Measurements from ENCODE around the gene HDAC9.

Gene HDAC9

GRCh38 chr7:18565337-18565736, 69.8 kb downstream of the HDAC9 start:
- H3K4me1 ChIP-seq (ENCODE audit: control insufficient read depth, insufficient read depth, low read length) = peaks cover 8% of the 10 kb centered on the region
- H3K4me3 ChIP-seq (ENCODE audit: low read depth, low read length) = no peak overlapping the region
- no peaks in the 10 kb centered on the region for H3K36me3 ChIP-seq (ENCODE audit: control insufficient read depth, insufficient read depth, low read length)
- H3K9ac ChIP-seq (ENCODE audit: low read depth, low read length) = no peak overlapping the region
- no peaks in the 10 kb centered on the region for H3K27me3 ChIP-seq (ENCODE audit: control insufficient read depth, insufficient read depth, low read length)
- H3K9me3 ChIP-seq (ENCODE audit: control insufficient read depth, insufficient read depth, low read length) = no peaks in the 10 kb centered on the region

- no peak overlapping the region for H3K9ac ChIP-seq (ENCODE audit: low read depth, low read length)
- H3K27me3 ChIP-seq (ENCODE audit: control insufficient read depth, insufficient read depth, low read length) = no peaks in the 10 kb centered on the region
- no peaks in the 10 kb centered on the region for H3K9me3 ChIP-seq (ENCODE audit: control insufficient read depth, insufficient read depth, low read length)
- H3K4me1 ChIP-seq (ENCODE audit: control insufficient read depth, insufficient read depth, low read length) = peaks cover 8% of the 10 kb centered on the region
- no peaks in the 10 kb centered on the region for H3K36me3 ChIP-seq (ENCODE audit: control insufficient read depth, insufficient read depth, low read length)
- no peak overlapping the region for H3K4me3 ChIP-seq (ENCODE audit: low read depth, low read length)
Measured at GRCh38 chr7:18566205-18566604, 70.7 kb downstream of the HDAC9 start.

- Histone ChIP-seq H3K27me3 (ENCODE audit: control insufficient read depth, insufficient read depth, low read length) (no peaks in the 10 kb centered on the region), H3K9me3 (ENCODE audit: control insufficient read depth, insufficient read depth, low read length) (no peaks in the 10 kb centered on the region), H3K4me3 (ENCODE audit: low read depth, low read length) (no peak overlapping the region), H3K4me1 (ENCODE audit: control insufficient read depth, insufficient read depth, low read length) (peaks cover 8% of the 10 kb centered on the region), H3K9ac (ENCODE audit: low read depth, low read length) (no peak overlapping the region), H3K36me3 (ENCODE audit: control insufficient read depth, insufficient read depth, low read length) (no peaks in the 10 kb centered on the region)
Measured at GRCh38 chr7:18566829-18567228, 71.3 kb downstream of the HDAC9 start.

GRCh38 chr7:18570441-18570840, 74.9 kb downstream of the HDAC9 start:
- H3K9me3 ChIP-seq (ENCODE audit: control insufficient read depth, insufficient read depth, low read length) = no peaks in the 10 kb centered on the region
- no peak overlapping the region for H3K4me3 ChIP-seq (ENCODE audit: low read depth, low read length)
- H3K36me3 ChIP-seq (ENCODE audit: control insufficient read depth, insufficient read depth, low read length) = no peaks in the 10 kb centered on the region
- H3K9ac ChIP-seq (ENCODE audit: low read depth, low read length) = no peak overlapping the region
- no peaks in the 10 kb centered on the region for H3K27me3 ChIP-seq (ENCODE audit: control insufficient read depth, insufficient read depth, low read length)
- H3K4me1 ChIP-seq (ENCODE audit: control insufficient read depth, insufficient read depth, low read length) = peaks cover 8% of the 10 kb centered on the region

- Histone ChIP-seq H3K9ac (ENCODE audit: low read depth, low read length) (no peak overlapping the region), H3K27me3 (ENCODE audit: control insufficient read depth, insufficient read depth, low read length) (no peaks in the 10 kb centered on the region), H3K9me3 (ENCODE audit: control insufficient read depth, insufficient read depth, low read length) (no peaks in the 10 kb centered on the region), H3K4me1 (ENCODE audit: control insufficient read depth, insufficient read depth, low read length) (peaks cover 8% of the 10 kb centered on the region), H3K4me3 (ENCODE audit: low read depth, low read length) (no peak overlapping the region), H3K36me3 (ENCODE audit: control insufficient read depth, insufficient read depth, low read length) (no peaks in the 10 kb centered on the region)
Measured at GRCh38 chr7:18570890-18571478, 75.4 kb downstream of the HDAC9 start.

- Histone ChIP-seq H3K9me3 (ENCODE audit: control insufficient read depth, insufficient read depth, low read length) (no peaks in the 10 kb centered on the region), H3K27me3 (ENCODE audit: control insufficient read depth, insufficient read depth, low read length) (no peaks in the 10 kb centered on the region), H3K9ac (ENCODE audit: low read depth, low read length) (no peak overlapping the region), H3K4me1 (ENCODE audit: control insufficient read depth, insufficient read depth, low read length) (no peaks in the 10 kb centered on the region), H3K36me3 (ENCODE audit: control insufficient read depth, insufficient read depth, low read length) (no peaks in the 10 kb centered on the region), H3K4me3 (ENCODE audit: low read depth, low read length) (no peak overlapping the region)
Measured at GRCh38 chr7:18572154-18572553, 76.6 kb downstream of the HDAC9 start.

GRCh38 chr7:18572885-18573284, 77.3 kb downstream of the HDAC9 start:
- Histone ChIP-seq H3K9ac (ENCODE audit: low read depth, low read length) (no peak overlapping the region), H3K4me1 (ENCODE audit: control insufficient read depth, insufficient read depth, low read length) (no peaks in the 10 kb centered on the region), H3K36me3 (ENCODE audit: control insufficient read depth, insufficient read depth, low read length) (no peaks in the 10 kb centered on the region), H3K4me3 (ENCODE audit: low read depth, low read length) (no peak overlapping the region), H3K9me3 (ENCODE audit: control insufficient read depth, insufficient read depth, low read length) (no peaks in the 10 kb centered on the region), H3K27me3 (ENCODE audit: control insufficient read depth, insufficient read depth, low read length) (no peaks in the 10 kb centered on the region)

- Histone ChIP-seq H3K36me3 (ENCODE audit: control insufficient read depth, insufficient read depth, low read length) (no peaks in the 10 kb centered on the region), H3K4me1 (ENCODE audit: control insufficient read depth, insufficient read depth, low read length) (no peaks in the 10 kb centered on the region), H3K9me3 (ENCODE audit: control insufficient read depth, insufficient read depth, low read length) (no peaks in the 10 kb centered on the region), H3K9ac (ENCODE audit: low read depth, low read length) (no peak overlapping the region), H3K4me3 (ENCODE audit: low read depth, low read length) (no peak overlapping the region), H3K27me3 (ENCODE audit: control insufficient read depth, insufficient read depth, low read length) (no peaks in the 10 kb centered on the region)
Measured at GRCh38 chr7:18573410-18574234, 78.1 kb downstream of the HDAC9 start.

GRCh38 chr7:18574235-18574540, 78.6 kb downstream of the HDAC9 start:
- Histone ChIP-seq H3K36me3 (ENCODE audit: control insufficient read depth, insufficient read depth, low read length) (no peaks in the 10 kb centered on the region), H3K4me1 (ENCODE audit: control insufficient read depth, insufficient read depth, low read length) (no peaks in the 10 kb centered on the region), H3K9ac (ENCODE audit: low read depth, low read length) (no peak overlapping the region), H3K27me3 (ENCODE audit: control insufficient read depth, insufficient read depth, low read length) (no peaks in the 10 kb centered on the region), H3K4me3 (ENCODE audit: low read depth, low read length) (no peak overlapping the region), H3K9me3 (ENCODE audit: control insufficient read depth, insufficient read depth, low read length) (no peaks in the 10 kb centered on the region)

GRCh38 chr7:18574676-18575075, 79.1 kb downstream of the HDAC9 start:
- Histone ChIP-seq H3K36me3 (ENCODE audit: control insufficient read depth, insufficient read depth, low read length) (no peaks in the 10 kb centered on the region), H3K9me3 (ENCODE audit: control insufficient read depth, insufficient read depth, low read length) (no peaks in the 10 kb centered on the region), H3K27me3 (ENCODE audit: control insufficient read depth, insufficient read depth, low read length) (no peaks in the 10 kb centered on the region), H3K4me1 (ENCODE audit: control insufficient read depth, insufficient read depth, low read length) (no peaks in the 10 kb centered on the region), H3K4me3 (ENCODE audit: low read depth, low read length) (no peak overlapping the region), H3K9ac (ENCODE audit: low read depth, low read length) (no peak overlapping the region)

- H3K9ac ChIP-seq (ENCODE audit: low read depth, low read length) = no peak overlapping the region
- no peaks in the 10 kb centered on the region for H3K36me3 ChIP-seq (ENCODE audit: control insufficient read depth, insufficient read depth, low read length)
- no peaks in the 10 kb centered on the region for H3K27me3 ChIP-seq (ENCODE audit: control insufficient read depth, insufficient read depth, low read length)
- H3K4me3 ChIP-seq (ENCODE audit: low read depth, low read length) = no peak overlapping the region
- peaks cover under 1% of the 10 kb centered on the region for H3K4me1 ChIP-seq (ENCODE audit: control insufficient read depth, insufficient read depth, low read length)
- H3K9me3 ChIP-seq (ENCODE audit: control insufficient read depth, insufficient read depth, low read length) = no peaks in the 10 kb centered on the region
Measured at GRCh38 chr7:18575622-18576572, 80.3 kb downstream of the HDAC9 start.
